ENCODE measurements around the gene NKTR.

DNA sequence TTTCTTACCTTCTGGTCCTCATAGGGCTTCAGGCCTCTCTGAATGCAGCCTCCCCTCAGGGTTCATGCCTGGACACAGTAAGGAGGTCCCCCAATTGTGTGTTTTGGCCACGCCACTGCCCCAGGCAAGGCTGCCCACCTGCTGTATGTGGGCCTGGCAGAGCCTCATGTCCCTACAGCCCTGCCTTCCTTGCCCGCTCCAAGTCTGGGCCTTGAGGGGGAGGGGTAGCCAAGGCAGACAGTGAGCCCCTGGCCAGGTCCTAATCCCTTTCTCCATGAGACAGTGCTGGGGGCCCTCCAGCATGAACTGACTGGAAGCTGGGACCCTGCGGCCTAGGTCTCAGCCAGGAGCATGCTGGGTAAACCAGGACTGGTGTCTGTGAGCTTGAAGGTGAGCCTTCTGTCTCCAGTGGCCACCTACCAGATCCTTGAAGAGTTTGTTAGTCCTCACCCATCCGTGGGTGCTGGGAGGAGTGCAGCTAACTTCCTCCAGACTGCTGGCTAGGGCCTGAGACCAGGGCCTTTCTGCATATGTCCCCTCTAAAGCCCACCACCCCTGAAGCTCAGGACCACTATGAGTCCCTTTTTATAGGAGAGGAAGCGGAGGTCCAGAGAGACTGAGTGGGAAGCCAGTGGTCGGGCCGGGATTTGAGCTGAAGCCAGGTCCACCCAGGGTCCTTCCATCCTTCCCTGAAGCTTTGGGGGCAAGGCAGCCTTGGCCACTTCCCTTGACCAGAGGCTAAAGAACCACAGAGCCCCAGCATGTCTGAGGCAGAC lies 61.7 kb downstream of the NKTR start:
- no peak for TF ChIP-seq CTCF (IDR thresholded peaks at IDR 0.05; ENCODE audit: low read length)
- no peak for TF ChIP-seq EZH2phosphoT487 (IDR thresholded peaks at IDR 0.05; ENCODE audit: low read length)
- no peak for TF ChIP-seq EZH2 (optimal IDR thresholded peaks at IDR 0.05; ENCODE audit: low read depth, low read length)
